GM10248 (cell line): ENCODE measurements around the gene BCL3.
"Not testable (repeated sequence)": the region's sequence is repeated elsewhere in the genome, so short reads cannot be mapped to it uniquely, and the experiment has no call there.

Source experiments
- CTCF ChIA-PET: fragments of 300-600 bp; sonication (Branson Sonifier 250); formaldehyde crosslinking; extraction: SDS; loops from one replicate; lab custom pipeline; 2021; ENCODE audit warnings: antibody characterized with exemption; lab: Yijun Ruan, JAX
- POLR2A ChIA-PET: fragments of 350-650 bp; sonication (Branson Sonifier 250); formaldehyde crosslinking; extraction: SDS; loops from one replicate; lab custom pipeline; 2020; ENCODE audit warnings: antibody characterized with exemption; lab: Yijun Ruan, JAX
- DNase-seq: peaks from one replicate; pipeline ENCODE4 v3.0.0; 2012; ENCODE audit errors: extremely low spot score
- TF ChIP-seq, protein P1 (sequence below): IDR thresholded peaks from 2 replicates; pipeline ENCODE4 v1.5.1; 2012; ENCODE audit warnings: mild to moderate bottlenecking, low read depth; ENCODE audit errors: extremely low read depth, missing control alignments, control extremely low read depth

Gene BCL3

GRCh38 chr19:44765949-44766335 lies 17.4 kb downstream of the BCL3 start:
- ChIA-PET POLR2A (interaction anchor here (0.6 to 1.6 kb wide), 4 partner anchors 8 to 85 kb away, joined by 3 to 6 read pairs (median 4); no protein-coding TSS in a partner anchor), CTCF (interaction anchor here (0.8 to 18.3 kb wide), 9 partner anchors 8 to 114 kb away, joined by 3 to 513 read pairs (median 3); no protein-coding TSS in a partner anchor)
- TF ChIP-seq, protein P1, sequence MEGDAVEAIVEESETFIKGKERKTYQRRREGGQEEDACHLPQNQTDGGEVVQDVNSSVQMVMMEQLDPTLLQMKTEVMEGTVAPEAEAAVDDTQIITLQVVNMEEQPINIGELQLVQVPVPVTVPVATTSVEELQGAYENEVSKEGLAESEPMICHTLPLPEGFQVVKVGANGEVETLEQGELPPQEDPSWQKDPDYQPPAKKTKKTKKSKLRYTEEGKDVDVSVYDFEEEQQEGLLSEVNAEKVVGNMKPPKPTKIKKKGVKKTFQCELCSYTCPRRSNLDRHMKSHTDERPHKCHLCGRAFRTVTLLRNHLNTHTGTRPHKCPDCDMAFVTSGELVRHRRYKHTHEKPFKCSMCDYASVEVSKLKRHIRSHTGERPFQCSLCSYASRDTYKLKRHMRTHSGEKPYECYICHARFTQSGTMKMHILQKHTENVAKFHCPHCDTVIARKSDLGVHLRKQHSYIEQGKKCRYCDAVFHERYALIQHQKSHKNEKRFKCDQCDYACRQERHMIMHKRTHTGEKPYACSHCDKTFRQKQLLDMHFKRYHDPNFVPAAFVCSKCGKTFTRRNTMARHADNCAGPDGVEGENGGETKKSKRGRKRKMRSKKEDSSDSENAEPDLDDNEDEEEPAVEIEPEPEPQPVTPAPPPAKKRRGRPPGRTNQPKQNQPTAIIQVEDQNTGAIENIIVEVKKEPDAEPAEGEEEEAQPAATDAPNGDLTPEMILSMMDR: no peak
- no peak for DNase-seq

DNA sequence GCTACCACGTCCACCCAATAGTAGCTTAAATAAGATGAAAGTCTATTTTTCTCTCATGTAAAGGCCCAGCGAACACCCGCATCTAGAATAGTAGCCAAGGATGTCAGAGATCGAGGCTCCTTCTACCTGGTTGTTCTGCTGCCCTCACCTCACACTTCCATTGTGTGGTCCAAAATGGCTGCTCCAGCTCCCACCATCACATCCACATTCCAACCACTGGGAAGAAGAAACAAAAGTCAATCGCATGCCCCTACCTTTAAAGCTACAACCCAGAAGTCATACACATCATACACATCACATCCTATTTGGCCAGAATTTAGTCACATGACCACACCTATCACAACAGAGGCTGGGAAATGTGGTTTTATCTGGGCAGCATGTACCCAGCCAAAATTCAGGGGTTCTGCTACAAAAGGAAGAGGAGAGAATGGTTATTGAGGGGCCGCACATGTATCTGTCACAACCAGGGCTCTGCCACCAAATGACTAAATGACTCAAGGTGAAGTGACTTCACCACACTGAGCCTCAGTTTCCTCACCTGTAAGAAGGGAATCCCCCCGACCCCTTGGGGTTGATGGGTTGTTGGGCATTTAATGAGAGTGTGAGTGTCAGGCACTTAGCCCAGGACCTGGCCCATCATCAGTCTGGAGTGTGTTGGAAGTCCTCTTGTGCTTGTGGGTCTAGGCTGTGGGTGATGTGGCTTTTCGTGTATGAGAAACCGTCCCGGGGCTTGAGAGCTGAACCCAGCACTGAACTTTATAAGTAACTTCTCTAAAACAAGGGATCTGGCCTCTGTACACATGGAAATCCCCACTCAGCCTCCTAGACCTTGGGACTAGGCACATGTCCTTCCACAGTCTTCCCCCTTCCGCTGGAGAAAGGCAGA lies 19.0 kb downstream of the BCL3 start:
- POLR2A ChIA-PET: interaction anchor here (1.6 kb wide), 1 partner anchor 18 kb away, joined by 6 read pairs; no protein-coding TSS in a partner anchor
- TF ChIP-seq, protein P1: no peak
- no peak for DNase-seq
- CTCF ChIA-PET: interaction anchor here (0.8 to 18.3 kb wide), 7 partner anchors 14 to 104 kb away, joined by 3 to 513 read pairs (median 4); no protein-coding TSS in a partner anchor

- CTCF ChIA-PET: interaction anchor here (0.6 to 18.3 kb wide), 44 partner anchors 9 to 1102 kb away, joined by 3 to 513 read pairs (median 6); partner anchors contain the start of genes BCL3 and NECTIN2
- POLR2A ChIA-PET: interaction anchor here (0.6 to 1.2 kb wide), 6 partner anchors 18 to 1277 kb away, joined by 3 to 5 read pairs (median 4); partner anchors contain the start of gene VASP
- TF ChIP-seq, protein P1: peak; percentile 78
- peak; percentile 99 for DNase-seq
These were observed 22.2 kb downstream of the BCL3 start for GRCh38 chr19:44770550-44771257.

GRCh38 chr19:44772144-44772543 lies 23.6 kb downstream of the BCL3 start:
- POLR2A ChIA-PET, DNase-seq: not testable (repeated sequence)
- CTCF ChIA-PET: interaction anchor here (2.0 to 18.3 kb wide), 10 partner anchors 11 to 114 kb away, joined by 8 to 513 read pairs (median 30); partner anchors contain the start of gene BCL3

DNA sequence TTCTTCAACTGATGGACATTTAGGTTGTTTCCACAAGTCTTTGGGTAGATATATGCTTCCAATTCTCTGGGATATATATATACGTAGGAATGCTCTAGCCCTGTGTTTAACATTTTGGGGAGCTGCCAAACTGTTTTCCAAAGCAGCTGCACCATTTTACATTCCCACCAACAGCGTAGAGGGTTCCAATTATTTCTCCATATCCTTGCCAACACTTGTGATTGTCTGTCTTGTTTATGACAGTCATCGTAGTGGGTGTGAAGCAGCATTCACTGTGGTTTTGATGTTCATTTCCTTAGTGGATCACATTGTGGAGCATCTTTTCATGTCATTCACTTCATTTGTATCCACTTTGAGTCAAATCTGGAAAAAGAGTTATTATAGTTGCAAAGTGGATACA lies 24.5 kb downstream of the BCL3 start:
- CTCF ChIA-PET: interaction anchor here (1.4 to 18.3 kb wide), 7 partner anchors 10 to 196 kb away, joined by 5 to 513 read pairs (median 54); no protein-coding TSS in a partner anchor
- TF ChIP-seq, protein P1: no peak

DNA sequence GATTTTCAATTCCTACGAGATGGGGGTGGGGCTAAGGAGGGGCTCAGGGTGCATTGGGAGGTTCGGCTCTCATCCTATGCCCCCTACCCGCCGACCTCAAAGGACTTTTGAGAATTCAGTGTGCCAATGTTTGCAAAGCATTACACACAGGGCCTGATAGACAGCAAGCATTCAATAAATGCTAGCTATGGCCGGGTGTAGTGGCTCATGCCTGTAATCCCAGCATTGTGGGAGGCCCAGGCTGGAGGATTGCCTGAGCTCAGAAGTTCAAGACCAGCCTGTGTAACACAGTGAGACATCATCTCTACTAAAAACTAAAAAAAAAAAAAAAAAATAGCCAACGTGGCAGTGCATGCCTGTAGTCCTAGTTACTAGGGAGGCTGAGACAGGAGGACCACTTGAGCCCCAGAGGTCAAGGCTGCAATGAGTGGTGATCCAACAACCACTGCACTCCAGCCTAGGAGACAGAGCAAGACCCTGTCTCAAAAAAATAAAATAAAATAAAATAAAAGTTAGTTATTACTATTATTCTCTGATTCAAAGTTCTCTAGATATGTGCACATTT lies 27.2 kb downstream of the BCL3 start:
- TF ChIP-seq, protein P1: no peak
- ChIA-PET CTCF (interaction anchor here (6.5 to 18.3 kb wide), 4 partner anchors 8 to 118 kb away, joined by 54 to 513 read pairs (median 106); no protein-coding TSS in a partner anchor), POLR2A (no interaction called here)
- DNase-seq: no peak

More for the DNA sequence above, 24.5 kb downstream of the BCL3 start:
- POLR2A ChIA-PET: no interaction called here
- no peak for DNase-seq
